Activated CD4-positive, CD25-positive, alpha-beta regulatory T cell (primary cell): Measurements from ENCODE around the gene STYK1.
A peak's percentile ranks its signal among the peaks of the same experiment; 100 is the strongest.
"Not testable (repeated sequence)": the region's sequence is repeated elsewhere in the genome, so short reads cannot be mapped to it uniquely, and the experiment has no call there.

Experiments used
- DNase-seq, 4 experiments: peaks; one replicate each; lab custom pipeline; 2025; lab: John Stamatoyannopoulos, UW

Gene STYK1

GRCh38 chr12:10620078-10620779, 53.6 kb downstream of the STYK1 start:
- DNase-seq = no peak

GRCh38 chr12:10618338-10618987, 55.4 kb downstream of the STYK1 start:
- no peak for DNase-seq

- no peak for DNase-seq
These were observed 56.0 kb downstream of the STYK1 start for GRCh38 chr12:10617863-10618262.

- no peak for DNase-seq
These were observed 58.3 kb downstream of the STYK1 start for GRCh38 chr12:10615532-10615931.

GRCh38 chr12:10614056-10614370, 59.8 kb downstream of the STYK1 start:
- DNase-seq = no peak

- DNase-seq = peak; percentile 89 to 99 (median 96)
These were observed 60.4 kb downstream of the STYK1 start, which contains the start of gene MAGOHB for GRCh38 chr12:10613349-10614055. TSS of gene MAGOHB (minus strand) at chr12:10613609. CDS start at chr12:10613532, 77 bp downstream.

- no peak for DNase-seq
These were observed 60.9 kb downstream of the STYK1 start for GRCh38 chr12:10612984-10613348.

- DNase-seq = no peak
These were observed 61.7 kb downstream of the STYK1 start for GRCh38 chr12:10612110-10612509.

- not testable (repeated sequence) for DNase-seq
These were observed 62.6 kb downstream of the STYK1 start for GRCh38 chr12:10611258-10611657.

- DNase-seq = no peak
These were observed 63.7 kb downstream of the STYK1 start for GRCh38 chr12:10610188-10610587.

GRCh38 chr12:10607885-10608458, 65.9 kb downstream of the STYK1 start:
- no peak for DNase-seq

GRCh38 chr12:10601860-10602259, 72.0 kb downstream of the STYK1 start:
- DNase-seq = no peak

- no peak for DNase-seq
These were observed 72.9 kb downstream of the STYK1 start for GRCh38 chr12:10600988-10601387.

GRCh38 chr12:10595881-10596280, 78.0 kb downstream of the STYK1 start:
- DNase-seq = no peak

- DNase-seq = no peak
These were observed 82.9 kb downstream of the STYK1 start for GRCh38 chr12:10590966-10591365.

GRCh38 chr12:10584415-10584814, 89.4 kb downstream of the STYK1 start:
- DNase-seq = no peak

- DNase-seq = no peak
These were observed 91.1 kb downstream of the STYK1 start for GRCh38 chr12:10582704-10583103.

- DNase-seq = not testable (repeated sequence)
These were observed 91.7 kb downstream of the STYK1 start for GRCh38 chr12:10582133-10582532.

- no peak for DNase-seq
These were observed 99.5 kb downstream of the STYK1 start for GRCh38 chr12:10574307-10574706.

- DNase-seq = not testable (repeated sequence)
These were observed 101.8 kb downstream of the STYK1 start for GRCh38 chr12:10572021-10572490.

- no peak for DNase-seq
These were observed 102.7 kb downstream of the STYK1 start for GRCh38 chr12:10571141-10571540.
